NCI-H82 treated with DMSO at 0.1 percent for 48 hours (cell line): ENCODE measurements around the gene ATP5F1D.

ENCODE experiments used
- DNase-seq: peaks from one replicate; lab custom pipeline; 2025; ENCODE audit not compliant: unreplicated experiment; lab: John Stamatoyannopoulos, UW

ATP5F1D gene

GRCh38 chr19:1220976-1221903 is 20.3 kb upstream of the ATP5F1D start:
- no peak for DNase-seq

- no peak for DNase-seq
Measured at GRCh38 chr19:1221904-1222255, 19.7 kb upstream of the ATP5F1D start.

GRCh38 chr19:1222394-1222793 is 19.2 kb upstream of the ATP5F1D start:
- DNase-seq, result no peak

- DNase-seq, result no peak
Measured at GRCh38 chr19:1223018-1223855, 18.3 kb upstream of the ATP5F1D start.

GRCh38 chr19:1224047-1224825 is 17.3 kb upstream of the ATP5F1D start:
- DNase-seq, result no peak

GRCh38 chr19:1224847-1225246 is 16.7 kb upstream of the ATP5F1D start:
- DNase-seq, result no peak

GRCh38 chr19:1225440-1226226 is 15.9 kb upstream of the ATP5F1D start:
- DNase-seq, result no peak

GRCh38 chr19:1226227-1226518 is 15.4 kb upstream of the ATP5F1D start:
- no peak for DNase-seq

- DNase-seq, result no peak
Measured at GRCh38 chr19:1226522-1227303, 14.8 kb upstream of the ATP5F1D start.

- no peak for DNase-seq
Measured at GRCh38 chr19:1227304-1228054, 14.1 kb upstream of the ATP5F1D start.

- no peak for DNase-seq
Measured at GRCh38 chr19:1228161-1228957, 13.2 kb upstream of the ATP5F1D start.

- DNase-seq, result no peak
Measured at GRCh38 chr19:1229056-1229923, 12.3 kb upstream of the ATP5F1D start.

GRCh38 chr19:1229924-1230782 is 11.4 kb upstream of the ATP5F1D start:
- no peak for DNase-seq

GRCh38 chr19:1230783-1231489 is 10.6 kb upstream of the ATP5F1D start:
- no peak for DNase-seq

GRCh38 chr19:1231729-1232637 is 9.6 kb upstream of the ATP5F1D start:
- DNase-seq, result no peak
